ENCODE results near the gene NOTCH2.
"Not testable (repeated sequence)": the region's sequence is repeated elsewhere in the genome, so short reads cannot be mapped to it uniquely, and the experiment has no call there.

NOTCH2 gene

DNA sequence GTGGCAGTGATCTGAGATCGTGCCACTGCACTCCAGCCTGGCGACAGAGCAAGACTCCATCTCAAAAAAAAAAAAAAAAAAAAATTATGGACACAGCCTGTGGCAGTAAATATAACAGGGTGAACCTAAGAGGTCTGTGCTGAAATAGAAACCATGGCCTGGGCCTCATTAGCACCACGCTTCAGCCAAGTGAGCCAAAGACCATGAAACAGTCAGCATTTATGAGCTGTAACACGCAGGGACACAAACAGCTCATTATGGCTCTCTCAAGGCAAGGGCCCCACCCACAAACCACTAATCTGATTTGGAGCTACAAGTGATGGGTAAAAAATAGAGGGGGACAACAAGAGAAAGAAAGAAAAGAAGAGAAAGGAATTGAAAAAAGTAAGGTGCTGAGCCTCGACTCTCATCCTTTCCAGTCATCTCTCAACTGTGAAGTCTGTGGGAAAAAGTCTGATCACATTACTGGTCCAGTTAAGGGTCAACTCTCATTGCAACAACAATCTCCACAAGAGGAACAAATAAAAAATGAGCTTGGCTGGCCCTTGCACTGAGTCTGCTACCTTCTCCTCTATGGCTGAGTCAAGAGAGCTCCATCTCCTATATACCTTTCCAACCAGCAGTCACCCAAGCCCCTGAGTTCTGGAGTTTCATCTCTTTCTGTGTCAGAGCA lies 93.7 kb downstream of the NOTCH2 start:
- in situ Hi-C loops (cut with MboI; ENCODE audit: low sequenced_read_pairs) = not testable (repeated sequence)

DNA sequence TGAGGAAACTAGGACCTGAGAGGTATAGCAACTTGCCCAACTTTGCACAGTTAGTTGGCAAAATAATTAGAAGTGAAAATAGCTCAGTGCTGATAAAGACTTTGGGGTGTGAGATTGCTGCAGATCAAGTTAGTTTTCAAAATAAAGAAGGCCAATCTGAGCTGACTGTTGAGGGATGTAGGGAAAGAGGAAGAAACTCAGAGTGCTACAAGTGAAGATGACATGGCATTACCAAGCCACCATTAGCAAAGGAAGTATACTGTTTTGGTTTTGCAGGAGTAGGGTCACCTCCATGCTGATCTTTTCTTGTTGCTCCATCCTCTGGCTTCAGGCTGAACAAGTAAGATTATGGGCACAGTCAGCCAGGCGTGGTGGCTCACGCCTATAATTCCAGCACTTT lies 94.5 kb downstream of the NOTCH2 start:
- in situ Hi-C loops (cut with MboI; ENCODE audit: low sequenced_read_pairs) = no loop called here

- in situ Hi-C loops (cut with MboI; ENCODE audit: low sequenced_read_pairs) = no loop called here
These were observed 95.4 kb downstream of the NOTCH2 start for GRCh38 chr1:119974013-119974412.

GRCh38 chr1:119971710-119972570 lies 97.5 kb downstream of the NOTCH2 start:
- in situ Hi-C loops (cut with MboI; ENCODE audit: low sequenced_read_pairs) = no loop called here

- in situ Hi-C loops (cut with MboI; ENCODE audit: low sequenced_read_pairs) = no loop called here
These were observed 100.9 kb downstream of the NOTCH2 start for GRCh38 chr1:119968601-119969000.

DNA sequence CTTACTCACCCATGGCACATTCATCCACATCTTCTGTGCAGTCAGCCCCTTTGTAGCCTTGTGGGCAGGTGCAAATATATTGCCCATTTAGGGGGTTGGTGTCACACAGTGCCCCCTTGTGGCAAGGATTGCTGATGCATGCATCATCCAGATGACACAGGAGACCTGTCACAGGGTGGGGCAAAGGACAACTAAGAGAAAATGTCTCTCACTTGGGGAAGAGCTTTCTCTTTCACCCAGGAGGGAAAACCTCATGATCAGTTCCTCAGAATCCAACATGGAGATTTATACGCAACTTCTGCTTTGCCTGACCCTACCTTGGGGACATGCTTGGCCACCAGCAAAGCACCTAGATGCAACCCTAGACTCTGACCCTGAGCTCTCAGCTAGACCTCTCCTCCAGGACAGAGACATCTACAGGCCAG lies 101.4 kb downstream of the NOTCH2 start:
- in situ Hi-C loops (cut with MboI; ENCODE audit: low sequenced_read_pairs) = no loop called here

- in situ Hi-C loops (cut with MboI; ENCODE audit: low sequenced_read_pairs) = no loop called here
These were observed 102.8 kb downstream of the NOTCH2 start for GRCh38 chr1:119966681-119967080.

DNA sequence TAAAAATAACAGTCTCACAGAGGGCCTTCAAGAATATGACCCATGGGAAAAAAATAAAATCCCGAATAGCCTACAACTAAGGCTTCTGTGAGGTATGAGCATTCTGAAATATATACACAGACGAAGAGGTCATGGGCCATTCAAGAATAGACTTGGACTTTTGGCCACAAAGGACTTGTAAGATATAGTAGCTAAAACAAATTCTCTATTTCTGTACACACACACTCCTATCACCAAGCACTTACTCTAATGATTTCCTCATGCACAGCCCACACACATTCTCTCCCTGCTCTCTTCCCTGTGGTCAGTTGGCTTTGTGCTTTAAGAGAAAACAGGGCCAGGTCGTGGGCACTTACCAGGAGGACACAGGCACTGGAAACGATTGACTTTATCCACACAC lies 103.4 kb downstream of the NOTCH2 start:
- in situ Hi-C loops (cut with MboI; ENCODE audit: low sequenced_read_pairs) = no loop called here

DNA sequence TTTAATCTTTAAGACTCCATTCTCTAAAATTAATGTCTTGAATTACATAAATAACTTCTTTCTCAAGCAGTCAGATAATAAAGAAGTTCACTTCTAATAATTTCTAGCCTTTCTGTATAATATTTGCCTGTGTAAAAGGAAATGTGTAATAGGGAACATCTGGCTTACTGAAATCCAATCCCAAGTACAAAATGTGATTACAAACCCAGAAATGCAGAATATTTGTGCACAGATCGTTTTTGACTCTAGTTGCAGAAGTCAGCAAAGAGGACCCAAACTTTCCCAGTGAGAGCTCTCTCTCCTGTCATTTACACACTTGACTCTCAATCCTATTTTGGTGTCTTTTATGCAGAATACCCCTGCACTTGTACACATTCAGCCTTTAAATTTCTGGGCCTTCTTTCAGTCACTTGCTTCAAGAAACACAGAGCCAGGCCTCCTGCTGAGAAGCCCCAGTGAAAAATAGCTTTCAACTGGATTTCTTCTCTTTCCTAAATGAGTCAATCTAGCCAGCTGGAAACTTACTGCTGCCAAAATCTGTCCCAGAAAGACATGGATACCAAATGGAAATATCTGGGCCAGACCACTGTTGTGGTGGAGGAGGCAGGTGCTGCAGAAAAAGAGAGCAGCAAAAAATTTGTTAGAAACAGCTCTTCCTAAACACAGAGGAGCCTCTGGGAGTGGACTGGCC lies 104.6 kb downstream of the NOTCH2 start:
- in situ Hi-C loops (cut with MboI; ENCODE audit: low sequenced_read_pairs) = no loop called here

DNA sequence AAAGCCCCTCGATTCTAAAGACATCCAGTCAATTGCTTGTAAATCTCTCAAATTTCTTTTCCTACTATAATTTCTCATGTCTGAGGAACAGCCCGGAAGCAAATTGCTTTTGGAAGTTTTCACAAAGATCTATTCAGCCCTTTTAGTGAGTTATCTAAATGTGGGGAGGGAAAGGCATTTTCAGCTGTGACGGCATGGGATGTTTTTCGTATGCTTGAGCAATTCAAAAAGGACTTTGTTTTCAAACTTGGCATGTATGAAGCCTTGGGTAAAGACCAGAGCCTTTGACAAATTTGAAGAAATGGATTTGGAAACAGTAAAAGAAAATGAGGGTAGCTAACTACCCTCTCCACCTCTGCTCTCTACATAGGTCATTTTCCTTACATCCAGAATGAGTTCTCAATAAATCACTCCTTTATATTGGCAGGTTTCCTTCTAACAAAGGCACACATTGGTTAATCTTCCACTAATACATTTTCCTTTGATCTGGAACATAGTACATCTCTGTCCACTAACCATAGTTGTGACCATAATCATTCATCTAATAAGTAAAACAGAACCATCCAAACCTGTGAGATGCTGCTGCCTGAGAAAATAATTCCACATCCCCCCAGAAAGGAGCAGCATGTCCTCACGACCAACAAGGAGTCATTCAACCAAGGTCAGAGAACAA lies 107.0 kb downstream of the NOTCH2 start:
- in situ Hi-C loops (cut with MboI; ENCODE audit: low sequenced_read_pairs) = no loop called here

- in situ Hi-C loops (cut with MboI; ENCODE audit: low sequenced_read_pairs) = no loop called here
These were observed 109.0 kb downstream of the NOTCH2 start for GRCh38 chr1:119960501-119960900.

- in situ Hi-C loops (cut with MboI; ENCODE audit: low sequenced_read_pairs) = no loop called here
These were observed 109.9 kb downstream of the NOTCH2 start for GRCh38 chr1:119959268-119960220.

GRCh38 chr1:119958223-119958622 lies 111.2 kb downstream of the NOTCH2 start:
- in situ Hi-C loops (cut with MboI; ENCODE audit: low sequenced_read_pairs) = no loop called here

DNA sequence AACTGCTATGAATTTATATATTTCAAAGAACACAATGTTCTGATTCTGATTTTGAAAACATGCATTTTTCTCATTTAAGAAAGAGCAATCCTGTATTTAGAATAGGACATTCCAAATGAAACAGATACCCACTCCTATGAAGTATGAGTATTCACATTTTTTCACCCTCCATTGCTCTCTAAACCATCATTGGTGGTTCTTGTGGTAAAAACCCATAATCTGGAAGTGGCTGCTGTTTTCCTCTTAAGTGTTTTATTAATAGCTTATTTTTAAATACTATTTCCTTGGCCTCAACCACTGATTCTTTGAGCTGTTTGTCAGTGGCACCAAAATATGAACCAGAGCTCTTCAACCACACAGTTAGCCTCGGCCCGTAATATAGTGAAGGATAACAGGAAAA lies 113.2 kb downstream of the NOTCH2 start:
- in situ Hi-C loops (cut with MboI; ENCODE audit: low sequenced_read_pairs) = no loop called here

DNA sequence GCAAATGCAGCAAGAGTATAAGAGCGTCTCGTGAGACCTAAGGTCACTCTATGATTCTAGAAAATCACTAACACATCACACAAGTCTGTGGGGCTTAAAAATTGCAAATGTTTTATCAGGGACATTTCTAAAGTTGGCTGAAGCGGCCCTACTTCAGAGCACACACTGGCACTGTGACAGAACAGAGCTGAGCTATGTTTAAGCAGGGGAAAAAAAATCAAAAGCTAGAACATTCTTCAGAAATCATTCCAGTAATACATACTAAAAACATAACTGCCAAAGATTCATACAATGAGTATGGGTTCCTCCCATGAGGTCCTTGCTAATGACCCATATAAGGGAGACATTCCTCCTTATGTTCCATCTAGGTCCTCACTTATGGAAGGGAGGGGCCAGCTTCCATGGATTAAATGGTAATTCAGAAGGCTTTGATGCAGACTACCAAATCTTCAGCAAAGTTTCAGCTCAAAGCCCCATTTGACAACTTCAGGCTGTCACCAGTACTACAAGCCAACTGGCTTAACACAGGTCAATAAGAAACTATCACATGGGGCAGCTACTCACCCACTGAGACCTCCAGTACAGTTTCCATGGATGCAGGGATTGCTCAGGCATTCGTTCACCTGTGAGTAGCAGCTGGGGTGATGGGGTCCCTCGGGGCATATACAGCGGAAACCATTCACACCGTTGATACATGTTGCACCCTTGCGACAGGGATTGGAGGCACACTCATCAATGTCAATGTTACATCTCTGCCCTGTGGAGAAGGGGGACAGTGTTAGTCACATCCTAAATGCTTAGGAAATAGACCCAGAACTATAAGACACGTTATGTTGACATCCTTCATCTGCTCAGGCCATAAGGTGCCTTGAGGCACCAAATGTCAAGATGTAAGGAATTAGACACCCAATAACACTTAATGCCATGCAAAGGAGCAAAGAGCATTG lies 114.7 kb downstream of the NOTCH2 start:
- in situ Hi-C loops (cut with MboI; ENCODE audit: low sequenced_read_pairs) = no loop called here

- in situ Hi-C loops (cut with MboI; ENCODE audit: low sequenced_read_pairs) = no loop called here
These were observed 116.0 kb downstream of the NOTCH2 start for GRCh38 chr1:119953266-119953998.

GRCh38 chr1:119952496-119952895 lies 117.0 kb downstream of the NOTCH2 start:
- in situ Hi-C loops (cut with MboI; ENCODE audit: low sequenced_read_pairs) = no loop called here
